Measurements from ENCODE around the gene HBA1.

The HBA1 gene

DNA sequence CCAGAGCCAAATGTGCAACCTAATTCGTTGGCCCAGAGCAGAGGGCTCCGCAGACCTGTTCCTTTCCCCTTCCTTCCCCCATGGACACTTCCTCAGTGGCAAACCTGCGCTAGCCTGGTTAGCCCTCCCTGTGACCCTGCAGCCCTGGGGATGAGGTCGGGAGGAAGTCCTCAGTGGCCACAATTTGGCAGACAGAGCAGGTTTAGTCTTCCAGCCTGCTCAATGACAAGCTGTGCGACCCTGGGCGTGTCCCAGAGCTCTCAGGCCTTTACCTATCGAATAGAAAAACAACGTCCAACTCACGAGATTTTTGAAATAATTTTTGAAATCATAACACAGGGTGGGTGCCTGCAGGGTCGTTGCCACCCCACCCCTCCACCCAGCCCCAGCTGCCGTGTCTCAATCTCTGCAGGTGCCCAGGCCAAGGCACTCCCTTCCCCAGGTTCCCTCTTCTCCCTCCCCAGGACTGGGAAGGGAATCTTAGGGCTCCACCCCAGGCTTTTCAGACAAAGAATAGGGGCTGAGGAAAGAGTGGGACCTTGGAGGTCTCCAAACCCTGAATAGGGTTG is 9.3 kb upstream of the HBA1 start:
- ATAC-seq, result no peak
- TF ChIP-seq ZFP3 (CRISPR knock-in tag; IDR thresholded peaks at IDR 0.05) (no peak), ESRRG (CRISPR knock-in tag; IDR thresholded peaks at IDR 0.05) (no peak), ARNTL (CRISPR knock-in tag; IDR thresholded peaks at IDR 0.05; ENCODE audit: borderline replicate concordance, low read depth) (no peak), GLIS3 (CRISPR knock-in tag; IDR thresholded peaks at IDR 0.05) (no peak), ZNF8 (CRISPR knock-in tag; IDR thresholded peaks at IDR 0.05) (no peak), PPARA (CRISPR knock-in tag; IDR thresholded peaks at IDR 0.05; ENCODE audit: borderline replicate concordance) (no peak), OSR1 (CRISPR knock-in tag; IDR thresholded peaks at IDR 0.05) (no peak), ZNF565 (CRISPR knock-in tag; conservative IDR thresholded peaks at IDR 0.05; ENCODE audit: low read depth) (no peak), ISL1 (CRISPR knock-in tag; IDR thresholded peaks at IDR 0.05) (no peak), RARB (CRISPR knock-in tag; IDR thresholded peaks at IDR 0.05) (no peak), ZNF70 (CRISPR knock-in tag; IDR thresholded peaks at IDR 0.05) (no peak), CSDC2 (CRISPR knock-in tag; IDR thresholded peaks at IDR 0.05) (no peak), ZC3H10 (CRISPR knock-in tag; IDR thresholded peaks at IDR 0.05) (no peak), BACH2 (CRISPR knock-in tag; IDR thresholded peaks at IDR 0.05; ENCODE audit: borderline replicate concordance) (no peak), TCF4 (CRISPR knock-in tag; IDR thresholded peaks at IDR 0.05; ENCODE audit: borderline replicate concordance) (no peak), TOX (CRISPR knock-in tag; IDR thresholded peaks at IDR 0.05; ENCODE audit: borderline replicate concordance) (no peak)
- TF ChIP-seq, protein P1, sequence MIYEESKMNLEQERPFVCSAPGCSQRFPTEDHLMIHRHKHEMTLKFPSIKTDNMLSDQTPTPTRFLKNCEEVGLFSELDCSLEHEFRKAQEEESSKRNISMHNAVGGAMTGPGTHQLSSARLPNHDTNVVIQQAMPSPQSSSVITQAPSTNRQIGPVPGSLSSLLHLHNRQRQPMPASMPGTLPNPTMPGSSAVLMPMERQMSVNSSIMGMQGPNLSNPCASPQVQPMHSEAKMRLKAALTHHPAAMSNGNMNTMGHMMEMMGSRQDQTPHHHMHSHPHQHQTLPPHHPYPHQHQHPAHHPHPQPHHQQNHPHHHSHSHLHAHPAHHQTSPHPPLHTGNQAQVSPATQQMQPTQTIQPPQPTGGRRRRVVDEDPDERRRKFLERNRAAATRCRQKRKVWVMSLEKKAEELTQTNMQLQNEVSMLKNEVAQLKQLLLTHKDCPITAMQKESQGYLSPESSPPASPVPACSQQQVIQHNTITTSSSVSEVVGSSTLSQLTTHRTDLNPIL (CRISPR knock-in tag; IDR thresholded peaks at IDR 0.05; ENCODE audit: low read depth), result no peak
- TF ChIP-seq, protein P2, sequence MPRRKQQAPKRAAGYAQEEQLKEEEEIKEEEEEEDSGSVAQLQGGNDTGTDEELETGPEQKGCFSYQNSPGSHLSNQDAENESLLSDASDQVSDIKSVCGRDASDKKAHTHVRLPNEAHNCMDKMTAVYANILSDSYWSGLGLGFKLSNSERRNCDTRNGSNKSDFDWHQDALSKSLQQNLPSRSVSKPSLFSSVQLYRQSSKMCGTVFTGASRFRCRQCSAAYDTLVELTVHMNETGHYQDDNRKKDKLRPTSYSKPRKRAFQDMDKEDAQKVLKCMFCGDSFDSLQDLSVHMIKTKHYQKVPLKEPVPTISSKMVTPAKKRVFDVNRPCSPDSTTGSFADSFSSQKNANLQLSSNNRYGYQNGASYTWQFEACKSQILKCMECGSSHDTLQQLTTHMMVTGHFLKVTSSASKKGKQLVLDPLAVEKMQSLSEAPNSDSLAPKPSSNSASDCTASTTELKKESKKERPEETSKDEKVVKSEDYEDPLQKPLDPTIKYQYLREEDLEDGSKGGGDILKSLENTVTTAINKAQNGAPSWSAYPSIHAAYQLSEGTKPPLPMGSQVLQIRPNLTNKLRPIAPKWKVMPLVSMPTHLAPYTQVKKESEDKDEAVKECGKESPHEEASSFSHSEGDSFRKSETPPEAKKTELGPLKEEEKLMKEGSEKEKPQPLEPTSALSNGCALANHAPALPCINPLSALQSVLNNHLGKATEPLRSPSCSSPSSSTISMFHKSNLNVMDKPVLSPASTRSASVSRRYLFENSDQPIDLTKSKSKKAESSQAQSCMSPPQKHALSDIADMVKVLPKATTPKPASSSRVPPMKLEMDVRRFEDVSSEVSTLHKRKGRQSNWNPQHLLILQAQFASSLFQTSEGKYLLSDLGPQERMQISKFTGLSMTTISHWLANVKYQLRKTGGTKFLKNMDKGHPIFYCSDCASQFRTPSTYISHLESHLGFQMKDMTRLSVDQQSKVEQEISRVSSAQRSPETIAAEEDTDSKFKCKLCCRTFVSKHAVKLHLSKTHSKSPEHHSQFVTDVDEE (CRISPR knock-in tag; IDR thresholded peaks at IDR 0.05), result no peak
- TF ChIP-seq, protein P3, sequence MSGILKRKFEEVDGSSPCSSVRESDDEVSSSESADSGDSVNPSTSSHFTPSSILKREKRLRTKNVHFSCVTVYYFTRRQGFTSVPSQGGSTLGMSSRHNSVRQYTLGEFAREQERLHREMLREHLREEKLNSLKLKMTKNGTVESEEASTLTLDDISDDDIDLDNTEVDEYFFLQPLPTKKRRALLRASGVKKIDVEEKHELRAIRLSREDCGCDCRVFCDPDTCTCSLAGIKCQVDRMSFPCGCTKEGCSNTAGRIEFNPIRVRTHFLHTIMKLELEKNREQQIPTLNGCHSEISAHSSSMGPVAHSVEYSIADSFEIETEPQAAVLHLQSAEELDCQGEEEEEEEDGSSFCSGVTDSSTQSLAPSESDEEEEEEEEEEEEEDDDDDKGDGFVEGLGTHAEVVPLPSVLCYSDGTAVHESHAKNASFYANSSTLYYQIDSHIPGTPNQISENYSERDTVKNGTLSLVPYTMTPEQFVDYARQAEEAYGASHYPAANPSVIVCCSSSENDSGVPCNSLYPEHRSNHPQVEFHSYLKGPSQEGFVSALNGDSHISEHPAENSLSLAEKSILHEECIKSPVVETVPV (CRISPR knock-in tag; IDR thresholded peaks at IDR 0.05), result no peak

DNA sequence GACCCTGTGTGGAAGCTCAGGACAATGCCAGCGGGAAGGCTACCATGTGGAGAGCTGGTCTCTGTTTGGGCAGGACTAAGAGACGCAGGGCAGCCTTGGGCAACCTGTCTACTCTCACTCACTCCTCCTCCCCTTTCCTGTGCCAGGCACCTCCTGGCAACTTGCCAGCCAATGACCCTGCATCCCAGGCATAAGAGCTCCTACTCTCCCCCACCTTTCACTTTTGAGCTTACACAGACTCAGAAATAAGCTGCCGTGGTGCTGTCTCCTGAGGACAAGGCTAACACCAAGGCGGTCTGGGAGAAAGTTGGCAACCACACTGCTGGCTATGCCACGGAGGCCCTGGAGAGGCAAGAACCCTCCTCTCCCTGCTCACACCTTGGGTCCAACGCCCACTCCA is 8.1 kb upstream of the HBA1 start:
- TF ChIP-seq, protein P2 (CRISPR knock-in tag; IDR thresholded peaks at IDR 0.05), result no peak
- TF ChIP-seq, protein P4, sequence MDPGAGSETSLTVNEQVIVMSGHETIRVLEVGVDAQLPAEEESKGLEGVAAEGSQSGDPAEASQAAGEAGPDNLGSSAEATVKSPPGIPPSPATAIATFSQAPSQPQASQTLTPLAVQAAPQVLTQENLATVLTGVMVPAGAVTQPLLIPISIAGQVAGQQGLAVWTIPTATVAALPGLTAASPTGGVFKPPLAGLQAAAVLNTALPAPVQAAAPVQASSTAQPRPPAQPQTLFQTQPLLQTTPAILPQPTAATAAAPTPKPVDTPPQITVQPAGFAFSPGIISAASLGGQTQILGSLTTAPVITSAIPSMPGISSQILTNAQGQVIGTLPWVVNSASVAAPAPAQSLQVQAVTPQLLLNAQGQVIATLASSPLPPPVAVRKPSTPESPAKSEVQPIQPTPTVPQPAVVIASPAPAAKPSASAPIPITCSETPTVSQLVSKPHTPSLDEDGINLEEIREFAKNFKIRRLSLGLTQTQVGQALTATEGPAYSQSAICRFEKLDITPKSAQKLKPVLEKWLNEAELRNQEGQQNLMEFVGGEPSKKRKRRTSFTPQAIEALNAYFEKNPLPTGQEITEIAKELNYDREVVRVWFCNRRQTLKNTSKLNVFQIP (CRISPR knock-in tag; IDR thresholded peaks at IDR 0.05; ENCODE audit: borderline replicate concordance, low read depth), result no peak
- TF ChIP-seq RARB (CRISPR knock-in tag; IDR thresholded peaks at IDR 0.05) (no peak), ZFP30 (CRISPR knock-in tag; IDR thresholded peaks at IDR 0.05) (no peak), ZNF70 (CRISPR knock-in tag; IDR thresholded peaks at IDR 0.05) (no peak), ISL1 (CRISPR knock-in tag; IDR thresholded peaks at IDR 0.05) (no peak), TCF4 (CRISPR knock-in tag; IDR thresholded peaks at IDR 0.05; ENCODE audit: borderline replicate concordance) (no peak), BACH2 (CRISPR knock-in tag; IDR thresholded peaks at IDR 0.05; ENCODE audit: borderline replicate concordance) (no peak), ESRRG (CRISPR knock-in tag; IDR thresholded peaks at IDR 0.05) (no peak), ZC3H10 (CRISPR knock-in tag; IDR thresholded peaks at IDR 0.05) (no peak), TOX (CRISPR knock-in tag; IDR thresholded peaks at IDR 0.05; ENCODE audit: borderline replicate concordance) (no peak), OSR1 (CRISPR knock-in tag; IDR thresholded peaks at IDR 0.05) (no peak)
- TF ChIP-seq, protein P1 (CRISPR knock-in tag; IDR thresholded peaks at IDR 0.05; ENCODE audit: low read depth), result no peak
- no peak for ATAC-seq
